GM21529 (cell line): ENCODE data around the gene GLB1L3.
"Not testable (repeated sequence)": the region's sequence is repeated elsewhere in the genome, so short reads cannot be mapped to it uniquely, and the experiment has no call there.

ENCODE experiments used
- ATAC-seq: cut with Tn5 transposase; IDR thresholded peaks from one replicate; pipeline ENCODE4 v1.9.1; 2021; ENCODE audit not compliant: unreplicated experiment

The GLB1L3 gene

DNA sequence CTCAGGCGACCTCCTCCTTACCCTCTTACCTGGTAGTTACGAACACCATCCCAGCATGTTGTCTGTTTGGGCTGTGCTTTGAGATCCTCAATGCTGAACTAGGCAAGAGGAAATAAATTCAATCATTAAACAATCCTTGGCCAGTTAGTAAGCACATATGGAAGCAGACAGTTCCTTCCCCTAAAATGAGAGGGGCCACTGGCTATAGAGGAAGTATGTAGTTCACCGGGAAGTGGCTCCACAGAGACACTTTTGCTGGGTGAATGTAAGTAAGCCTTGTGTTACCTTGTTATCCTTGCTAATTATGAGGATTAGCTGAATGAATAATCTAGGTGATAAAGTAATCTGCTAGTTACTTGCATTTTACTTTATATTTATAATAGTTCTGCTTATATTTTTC, 25.9 kb upstream of the GLB1L3 start:
- ATAC-seq = no peak

DNA sequence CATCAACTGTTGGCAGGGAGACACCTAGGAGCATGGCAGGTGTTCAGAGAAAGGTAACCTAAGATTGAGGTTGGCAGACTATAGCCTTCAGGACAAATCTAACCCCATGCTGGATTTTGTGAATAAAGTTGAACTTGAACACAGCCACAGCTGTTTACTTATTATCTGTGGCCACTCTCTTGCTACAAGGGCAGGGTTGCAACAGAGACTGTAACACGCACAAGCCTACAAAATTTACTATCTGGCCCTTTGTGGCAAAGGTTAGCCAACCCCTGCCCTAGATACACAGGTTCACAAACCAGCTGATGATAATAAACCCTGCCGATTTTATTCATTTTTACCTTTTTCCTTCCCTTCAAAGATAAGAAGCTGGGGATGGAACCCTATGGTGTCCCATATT, 25.5 kb upstream of the GLB1L3 start:
- no peak for ATAC-seq

DNA sequence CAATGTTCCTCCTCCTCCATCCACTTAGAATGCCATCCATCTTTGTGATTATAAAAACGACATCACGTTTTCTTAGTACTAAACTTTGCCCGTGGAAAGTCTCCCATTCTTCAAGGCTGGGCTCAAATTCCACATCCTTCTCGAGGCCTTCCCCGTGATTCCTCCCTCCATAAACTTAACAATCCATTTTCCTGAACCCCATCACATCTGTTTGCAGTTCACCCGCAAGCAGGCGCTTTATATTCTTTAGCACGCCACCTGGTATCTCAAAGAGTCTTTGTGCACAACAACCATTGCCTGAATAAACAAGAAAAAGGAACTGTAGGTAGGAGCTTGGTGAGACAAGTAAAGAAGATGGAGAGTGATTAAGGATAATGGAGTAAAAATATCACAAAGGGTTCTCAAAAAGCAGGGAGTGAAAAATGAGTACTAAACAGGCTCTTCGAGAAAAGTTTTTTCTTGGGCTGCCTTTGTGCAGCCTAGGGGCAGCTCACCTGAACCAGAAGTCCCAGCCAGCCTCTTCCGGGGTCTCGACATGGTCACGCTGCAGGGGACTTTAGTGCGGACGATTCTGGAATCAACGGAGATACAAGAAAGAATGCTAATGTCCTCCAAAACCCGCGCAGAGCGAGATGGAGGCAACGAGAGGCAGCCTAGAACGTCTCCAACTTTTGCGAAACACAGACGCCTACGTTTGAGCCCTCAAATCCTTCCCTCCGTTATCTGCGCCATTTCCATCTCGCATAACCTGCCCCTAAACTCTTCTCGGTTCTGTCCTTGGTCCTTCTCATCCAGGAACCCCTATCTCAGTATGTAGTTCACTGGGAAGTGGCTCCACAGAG, 23.6 kb upstream of the GLB1L3 start:
- ATAC-seq = peak; percentile 32

DNA sequence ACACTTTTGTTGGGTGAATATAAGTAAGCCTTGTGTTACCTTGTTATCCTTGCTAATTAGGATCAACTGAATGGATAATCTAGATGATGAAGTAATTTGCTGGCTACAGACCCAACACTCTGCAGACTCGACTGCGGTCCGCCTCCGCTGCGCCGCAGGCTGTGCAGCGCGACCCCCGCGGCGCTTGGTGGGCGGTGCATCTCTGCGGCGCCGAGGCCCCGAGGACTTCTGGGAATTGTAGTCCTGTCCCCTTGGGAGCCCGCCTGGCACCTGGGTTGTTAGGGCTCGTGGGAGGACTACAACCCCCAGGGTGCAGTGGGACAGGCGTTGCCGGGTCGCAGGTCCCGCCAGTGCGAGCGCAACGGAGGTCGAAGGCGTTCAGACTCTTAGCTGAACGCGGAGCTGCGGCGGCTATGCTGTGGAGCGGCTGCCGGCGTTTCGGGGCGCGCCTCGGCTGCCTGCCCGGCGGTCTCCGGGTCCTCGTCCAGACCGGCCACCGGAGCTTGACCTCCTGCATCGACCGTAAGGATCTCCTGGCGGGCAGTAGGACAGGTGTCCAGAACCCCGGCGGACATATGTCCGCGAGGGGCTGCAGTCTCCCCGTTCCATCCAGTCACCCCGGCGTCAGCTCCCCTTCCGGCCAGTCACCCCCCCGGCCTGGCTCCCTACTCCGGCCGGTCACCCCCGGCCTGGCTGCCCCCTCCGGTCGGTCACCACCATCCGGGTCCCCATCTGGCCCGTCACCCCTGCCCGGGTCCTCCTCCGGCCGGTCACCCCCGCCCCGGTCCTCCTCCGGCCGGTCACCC, 22.8 kb upstream of the GLB1L3 start, which contains the start of the genes ACAD8 and THYN1:
Gene ACAD8, plus strand, starts transcription at position 381 of the 806 bp plus-strand sequence. Its CDS starts 33 bp downstream, at position 414.
Gene THYN1, minus strand, starts transcription at position 165 of the 806 bp plus-strand sequence. CDS start 470 bp downstream, outside the sequence.
- ATAC-seq = peak; percentile 98

DNA sequence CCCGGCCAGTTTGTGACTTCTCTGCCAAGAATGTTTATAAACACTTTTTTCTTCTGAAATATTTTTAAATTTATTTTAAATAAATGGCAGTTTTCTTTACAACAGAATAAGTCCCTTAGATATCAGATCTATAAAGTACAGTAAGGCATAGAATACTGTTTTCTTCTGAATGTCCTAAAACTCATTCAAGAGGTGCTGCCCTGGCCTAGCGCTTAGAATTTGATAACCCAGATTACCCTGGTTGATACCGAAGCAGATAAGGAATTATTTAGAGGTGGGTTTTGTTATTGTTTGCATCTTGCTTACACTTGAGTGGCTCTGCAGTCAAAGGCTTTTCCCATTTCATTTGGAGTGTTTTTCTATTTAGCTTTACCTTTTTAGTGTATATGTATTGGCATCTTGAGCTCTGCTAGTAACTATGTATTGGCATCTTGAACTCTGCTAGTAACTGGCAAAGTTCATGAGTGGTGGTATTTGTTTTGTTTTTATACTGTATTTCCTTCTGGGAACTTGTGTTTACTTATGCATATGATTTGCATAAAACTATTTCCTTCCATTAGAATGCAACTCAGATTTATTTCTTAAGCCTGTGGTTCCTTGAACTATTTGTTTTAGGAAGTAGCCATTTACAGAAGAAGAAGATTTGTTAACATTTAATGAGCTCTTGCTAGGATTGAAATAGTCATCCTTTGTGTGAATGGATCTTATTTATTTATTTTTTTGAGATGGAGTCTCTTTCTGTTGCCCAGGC, 21.6 kb upstream of the GLB1L3 start:
- no peak for ATAC-seq

DNA sequence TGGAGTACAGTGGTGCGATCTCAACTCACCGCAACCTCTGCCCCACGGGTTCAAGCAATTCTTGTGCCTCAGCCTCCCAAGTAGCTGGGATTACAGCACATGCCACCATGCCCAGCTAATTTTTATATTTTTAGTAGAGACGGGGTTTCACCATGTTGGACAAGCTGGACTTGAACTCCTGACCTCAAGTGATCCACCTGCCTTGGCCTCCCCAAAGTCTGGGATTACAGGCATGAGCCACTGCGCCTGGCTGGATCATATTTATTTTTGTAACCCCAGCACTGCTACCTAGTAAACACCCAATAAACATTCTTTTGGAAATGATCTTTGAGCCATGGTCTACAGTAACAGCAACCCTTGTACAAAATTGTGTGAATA, 21.0 kb upstream of the GLB1L3 start:
- not testable (repeated sequence) for ATAC-seq

DNA sequence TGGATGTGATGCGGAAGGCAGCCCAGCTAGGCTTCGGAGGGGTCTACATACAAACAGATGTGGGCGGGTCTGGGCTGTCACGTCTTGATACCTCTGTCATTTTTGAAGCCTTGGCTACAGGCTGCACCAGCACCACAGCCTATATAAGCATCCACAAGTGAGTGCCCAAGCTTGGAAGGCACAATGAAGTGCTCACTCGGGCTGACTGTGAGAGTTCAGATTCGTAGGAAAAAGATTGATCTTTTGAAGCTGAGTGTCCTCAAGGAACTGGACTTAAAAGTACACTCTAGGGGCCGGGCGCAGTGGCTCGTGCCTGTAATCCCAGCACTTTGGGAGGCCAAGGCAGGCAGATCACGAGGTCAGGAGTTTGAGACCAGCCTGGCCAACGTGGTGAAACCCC, 19.1 kb upstream of the GLB1L3 start:
- ATAC-seq = no peak

DNA sequence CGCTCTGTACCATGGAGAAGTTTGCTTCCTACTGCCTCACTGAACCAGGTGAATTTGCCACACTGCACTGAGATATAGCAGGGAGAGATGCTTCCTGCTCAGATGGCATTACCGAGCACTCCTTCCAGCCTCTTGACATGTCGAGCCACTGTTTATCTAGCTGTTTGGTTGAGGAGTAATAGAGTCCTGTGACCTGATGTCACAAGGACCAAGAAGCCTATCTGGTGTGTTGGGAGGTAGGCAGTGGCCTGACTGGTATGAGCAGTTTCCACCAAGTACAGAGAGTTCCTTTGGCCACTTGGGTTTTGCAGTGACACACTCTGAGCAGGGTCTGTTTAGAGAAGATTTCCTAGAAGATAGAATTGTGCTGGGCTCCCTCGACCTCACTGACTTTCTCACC, 17.6 kb upstream of the GLB1L3 start:
- ATAC-seq = no peak

DNA sequence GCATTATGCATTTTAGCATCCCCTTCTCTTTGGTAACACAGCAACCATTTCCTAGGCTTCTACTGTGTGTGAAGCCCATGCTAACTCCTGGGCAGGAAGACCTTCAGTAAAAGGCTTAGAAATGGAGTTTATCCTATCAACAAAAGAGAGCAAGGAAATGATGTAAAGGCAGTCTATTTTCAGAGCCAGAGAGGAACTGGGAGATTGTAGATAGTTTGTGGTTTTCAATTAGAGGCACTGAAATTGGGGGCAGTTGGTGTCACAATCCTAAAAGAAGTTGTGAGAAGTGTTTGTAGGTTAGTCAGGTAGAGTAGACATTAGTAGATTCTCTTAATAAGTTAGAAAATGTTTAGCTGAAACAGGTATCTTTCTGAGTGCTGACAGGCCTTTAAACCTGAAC, 15.7 kb upstream of the GLB1L3 start:
- ATAC-seq = no peak

DNA sequence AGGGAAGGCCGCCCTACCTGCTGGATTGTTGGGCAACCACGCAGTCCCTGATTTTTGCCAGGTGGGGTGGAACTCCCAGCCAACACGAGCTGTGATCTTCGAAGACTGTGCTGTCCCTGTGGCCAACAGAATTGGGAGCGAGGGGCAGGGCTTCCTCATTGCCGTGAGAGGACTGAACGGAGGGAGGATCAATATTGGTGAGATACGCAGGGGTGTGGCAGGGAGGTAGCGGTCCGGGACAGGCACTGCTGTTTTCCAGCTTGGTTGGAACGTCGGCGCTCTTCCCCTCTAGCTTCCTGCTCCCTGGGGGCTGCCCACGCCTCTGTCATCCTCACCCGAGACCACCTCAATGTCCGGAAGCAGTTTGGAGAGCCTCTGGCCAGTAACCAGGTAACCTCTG, 15.2 kb upstream of the GLB1L3 start:
- ATAC-seq = no peak

DNA sequence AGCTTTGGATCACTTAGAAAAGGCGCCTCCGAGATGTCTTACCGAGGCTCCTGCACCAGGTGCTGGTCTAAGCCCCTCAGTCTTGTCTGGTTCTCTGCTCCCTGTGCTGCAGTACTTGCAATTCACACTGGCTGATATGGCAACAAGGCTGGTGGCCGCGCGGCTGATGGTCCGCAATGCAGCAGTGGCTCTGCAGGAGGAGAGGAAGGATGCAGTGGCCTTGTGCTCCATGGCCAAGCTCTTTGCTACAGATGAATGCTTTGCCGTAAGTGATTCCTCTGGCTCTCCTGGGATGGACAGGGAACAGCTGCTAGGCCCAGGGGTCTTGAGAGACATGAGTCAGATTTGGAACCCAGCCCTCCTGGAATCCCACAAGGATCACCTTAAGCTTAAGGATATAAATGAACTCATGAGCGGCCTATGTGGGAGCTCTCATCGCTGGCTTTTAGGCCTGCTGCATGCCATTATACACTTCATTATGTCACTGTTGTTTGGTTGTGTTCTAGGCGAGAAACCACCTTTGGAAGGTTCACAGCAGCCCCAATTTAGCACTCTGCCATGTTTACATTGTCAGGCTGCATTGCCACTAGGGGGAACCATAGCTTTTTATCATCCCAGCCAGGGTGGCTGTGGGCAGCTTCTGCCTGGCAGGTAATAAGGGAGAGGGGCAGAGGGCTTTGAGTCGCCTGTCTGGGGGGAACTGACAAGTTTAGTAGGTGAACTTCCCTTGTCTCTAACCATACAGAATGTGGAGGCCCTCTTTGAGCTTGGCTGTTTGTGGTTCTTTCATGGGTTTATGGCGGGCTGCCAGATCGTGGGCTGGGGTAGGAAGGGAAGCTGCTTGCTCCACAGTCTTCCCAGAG, 14.3 kb upstream of the GLB1L3 start:
- no peak for ATAC-seq

DNA sequence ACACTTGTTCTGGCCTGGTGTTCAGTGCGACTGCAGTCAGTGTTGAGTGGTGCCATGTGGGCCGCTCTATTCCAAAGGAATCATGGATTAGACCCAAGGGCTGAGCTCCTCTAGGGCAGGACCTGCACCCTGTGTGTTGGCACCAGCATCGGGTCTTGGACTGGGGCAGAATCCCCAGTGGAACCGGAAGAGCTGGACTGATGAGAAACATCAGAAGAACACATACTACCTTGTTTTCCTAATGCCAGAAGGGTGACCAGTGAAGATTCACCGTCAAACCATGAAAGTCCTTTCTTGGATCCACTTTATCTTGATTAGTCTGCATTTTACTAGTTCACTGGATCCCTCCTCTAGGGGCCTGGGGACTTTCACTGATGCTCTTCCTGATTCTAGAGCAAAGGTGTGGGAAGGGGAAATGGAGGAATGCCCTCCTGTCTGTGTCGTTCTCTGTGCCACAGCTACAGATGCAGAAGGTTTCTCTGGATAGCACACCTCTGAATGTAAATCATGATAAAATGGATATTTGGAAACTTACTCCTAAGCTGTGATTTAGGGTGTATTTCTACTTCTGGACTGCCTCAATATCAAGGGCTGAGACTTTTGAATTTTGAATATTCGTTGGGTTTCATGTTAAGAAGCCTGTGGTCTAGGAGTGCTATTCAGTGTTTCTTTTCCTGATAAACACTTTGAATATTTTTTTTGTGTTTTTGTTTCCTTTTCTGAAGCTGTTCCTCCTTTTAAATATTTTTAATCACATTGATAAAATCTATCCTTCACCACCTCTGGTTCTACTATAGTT, 11.0 kb upstream of the GLB1L3 start:
- ATAC-seq = no peak

DNA sequence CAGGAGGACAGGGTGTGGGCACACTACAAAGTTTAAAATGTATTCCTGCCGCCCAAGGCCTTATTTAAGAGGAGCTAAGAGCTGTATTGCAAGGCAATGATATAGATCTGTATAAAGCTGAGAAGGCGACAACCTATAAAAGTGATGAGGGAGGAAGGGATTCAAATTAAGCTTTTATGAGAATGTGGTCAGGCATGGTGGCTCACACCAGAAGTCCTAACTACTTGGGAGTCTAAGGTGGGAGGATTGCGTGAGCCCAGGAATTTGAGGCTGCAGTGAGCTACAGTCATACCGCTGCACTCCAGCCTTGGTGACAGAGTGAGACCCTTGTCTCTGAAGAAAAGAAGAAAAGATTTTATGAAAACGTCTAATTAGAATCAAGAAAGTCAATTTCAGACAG, 9.7 kb upstream of the GLB1L3 start:
- no peak for ATAC-seq

DNA sequence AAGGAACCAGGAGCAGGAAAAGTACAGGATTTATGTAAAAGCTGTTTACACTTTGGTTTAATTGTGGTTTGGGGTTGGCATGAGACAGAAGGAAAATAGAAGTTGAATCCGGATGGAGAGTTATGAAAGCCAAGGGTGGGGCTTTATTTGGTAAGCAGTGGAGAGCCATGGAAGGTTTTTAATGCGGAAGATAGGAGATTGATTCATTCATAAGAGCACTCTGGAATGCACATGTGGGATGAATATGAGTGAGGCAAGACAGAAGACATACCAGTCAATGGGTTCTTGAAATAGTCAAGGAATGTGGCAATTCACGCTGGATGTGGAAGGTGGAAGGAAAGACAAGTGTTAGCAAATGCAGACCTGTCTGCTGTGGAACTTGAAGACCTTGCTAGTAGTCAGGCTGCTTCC, 9.3 kb upstream of the GLB1L3 start:
- ATAC-seq = no peak

DNA sequence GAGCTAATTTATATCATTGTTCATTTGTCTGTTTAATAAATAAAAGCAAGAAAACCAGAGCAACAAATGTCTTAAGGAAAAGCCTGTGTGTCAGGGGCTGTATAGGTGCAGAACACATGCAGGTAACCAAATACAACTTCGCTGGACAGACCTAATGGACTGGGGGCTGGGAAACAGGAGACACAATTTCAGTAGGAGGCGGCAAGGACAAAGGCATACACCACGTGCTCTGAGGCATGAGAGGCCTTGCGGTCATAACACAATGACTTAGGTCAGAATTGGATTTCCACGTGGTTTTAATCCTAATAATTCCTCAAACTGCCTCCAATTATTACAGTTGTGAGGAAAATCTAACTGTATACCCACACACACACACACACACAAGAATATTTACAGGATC, 8.7 kb upstream of the GLB1L3 start:
- no peak for ATAC-seq

DNA sequence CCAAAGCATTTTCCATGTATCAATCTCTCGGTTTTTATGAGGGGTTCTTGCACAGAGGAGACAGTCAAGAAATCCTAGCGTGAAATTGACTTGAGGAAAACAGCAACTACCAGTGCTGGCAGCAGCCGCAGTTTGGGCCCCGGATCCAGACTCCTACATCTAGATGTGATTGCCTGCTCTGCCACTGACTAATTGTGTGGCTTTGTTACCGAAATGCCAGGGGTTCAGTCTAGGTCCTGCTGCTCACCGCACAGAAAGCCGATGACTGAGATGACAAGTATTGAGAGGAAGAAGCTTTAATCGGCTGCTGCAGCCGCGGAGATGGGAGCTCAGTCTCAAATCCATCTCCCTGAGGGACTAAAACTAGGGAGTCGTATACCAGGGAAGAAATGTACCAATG, 8.2 kb upstream of the GLB1L3 start:
- no peak for ATAC-seq

DNA sequence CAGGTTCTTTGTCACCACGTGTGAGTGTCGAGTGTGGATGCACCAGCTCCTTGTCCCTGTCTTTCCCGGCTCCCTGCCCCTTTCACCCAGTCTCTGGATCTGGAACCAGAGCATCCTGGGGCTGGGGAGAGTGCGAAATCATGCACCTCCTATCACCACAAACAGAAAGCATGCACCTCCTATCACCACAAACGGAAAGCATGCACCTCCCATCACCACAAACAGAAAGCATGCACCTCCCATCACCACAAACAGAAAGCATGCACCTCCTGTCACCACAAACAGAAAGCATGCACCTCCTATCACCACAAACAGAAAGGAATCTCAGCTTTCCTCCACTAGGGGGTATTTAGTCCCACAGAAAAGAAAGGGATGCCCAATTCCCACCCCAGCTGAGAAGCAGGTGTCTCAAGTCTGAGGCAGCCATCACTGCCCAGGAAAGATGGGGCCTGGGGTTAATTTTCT, 5.9 kb upstream of the GLB1L3 start:
- no peak for ATAC-seq

DNA sequence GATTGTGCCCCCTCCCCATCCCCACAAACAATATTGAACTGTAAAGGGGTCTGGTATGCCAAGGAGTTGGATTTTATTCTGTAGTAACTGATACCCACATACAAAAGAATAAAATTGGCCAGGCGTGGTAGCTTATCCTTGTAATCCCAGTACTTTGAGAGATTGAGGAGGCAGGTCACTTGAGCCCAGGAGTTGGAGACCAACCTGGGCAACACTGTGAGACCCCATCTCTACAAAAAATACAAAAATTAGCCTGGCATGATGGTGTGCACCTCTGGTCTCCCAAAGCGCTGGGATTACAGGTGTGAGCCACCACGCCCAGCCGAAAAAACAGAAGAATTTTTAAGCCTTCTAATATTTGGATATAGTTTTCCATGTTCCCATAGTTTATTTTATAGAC, 4.2 kb upstream of the GLB1L3 start:
- ATAC-seq = no peak
